Measurements from ENCODE around the gene CALCB.
"Not testable (repeated sequence)": the region's sequence is repeated elsewhere in the genome, so short reads cannot be mapped to it uniquely, and the experiment has no call there.

The CALCB gene, protein sequence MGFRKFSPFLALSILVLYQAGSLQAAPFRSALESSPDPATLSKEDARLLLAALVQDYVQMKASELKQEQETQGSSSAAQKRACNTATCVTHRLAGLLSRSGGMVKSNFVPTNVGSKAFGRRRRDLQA

GRCh38 chr11:15073361-15074205 is at the start of gene CALCB:
Gene CALCB (plus strand): TSS chr11:15073593. CDS start chr11:15074719, 1,126 bp downstream.
- no peak for DNase-seq

DNA sequence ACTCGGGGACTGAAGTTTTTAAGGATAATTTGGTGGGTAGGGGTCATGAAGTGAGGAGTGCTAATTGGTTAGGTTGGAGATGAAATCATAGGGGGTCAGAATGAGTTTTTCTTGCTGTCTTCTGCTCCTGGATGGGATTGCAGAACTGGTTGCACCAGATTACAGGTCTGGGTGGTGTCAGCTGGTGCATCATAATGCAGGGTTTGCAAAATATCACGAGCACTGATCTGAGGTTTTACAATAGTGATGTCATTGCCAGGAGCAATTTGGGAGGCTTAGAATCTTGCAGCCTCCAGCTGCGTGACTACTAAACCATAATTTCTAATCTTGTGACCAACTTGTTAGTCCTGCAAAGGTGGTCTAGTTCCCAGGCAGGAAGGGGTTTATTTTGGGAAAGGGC is 46.4 kb upstream of the CALCB start:
- no peak for DNase-seq

- no peak for DNase-seq
Measured at GRCh38 chr11:15027956-15028355, 45.4 kb upstream of the CALCB start.

GRCh38 chr11:15028379-15028778 is 45.0 kb upstream of the CALCB start:
- no peak for DNase-seq

DNA sequence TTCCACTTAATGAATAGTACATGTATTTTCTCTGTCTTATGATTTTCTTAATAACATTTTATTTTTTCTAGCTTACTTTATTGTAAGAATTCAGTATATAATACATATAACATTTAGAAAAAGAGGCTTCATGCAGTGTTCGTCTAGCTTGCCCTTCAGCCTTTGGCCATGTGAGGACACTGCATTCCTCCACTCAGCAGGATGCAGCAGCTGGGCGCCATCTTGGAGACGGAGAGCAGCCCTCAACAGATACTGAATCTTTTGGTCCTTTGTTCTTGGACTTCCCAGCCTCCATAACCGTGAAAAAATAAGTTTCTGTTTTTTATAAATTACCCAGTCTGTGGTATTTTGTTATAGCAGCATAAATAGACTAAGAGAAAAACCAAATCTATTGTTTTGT is 41.4 kb upstream of the CALCB start:
- not testable (repeated sequence) for DNase-seq

GRCh38 chr11:15034687-15035267 is 38.6 kb upstream of the CALCB start:
- DNase-seq, result no peak

DNA sequence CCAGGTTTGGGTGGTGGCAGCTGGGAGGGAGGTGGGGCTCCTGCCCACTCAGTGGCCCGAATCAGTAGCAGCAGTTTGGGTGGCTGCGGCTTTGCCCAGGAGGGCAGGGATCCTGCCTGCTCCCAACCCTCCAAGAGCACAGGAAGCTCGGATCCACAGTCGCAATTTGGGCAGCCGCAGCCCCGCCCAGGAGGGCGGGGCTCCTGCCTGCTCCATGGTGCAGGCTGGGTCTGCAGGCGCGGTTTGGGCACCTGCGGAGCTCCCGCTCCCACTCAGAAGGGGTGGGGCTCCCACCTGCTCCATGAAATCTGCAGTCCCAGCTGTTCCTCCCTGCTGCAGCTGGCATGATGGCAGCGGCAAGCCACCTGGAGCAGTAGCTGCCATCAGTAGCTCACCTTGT is 38.1 kb upstream of the CALCB start:
- no peak for DNase-seq

- no peak for DNase-seq
Measured at GRCh38 chr11:15038963-15039362, 34.4 kb upstream of the CALCB start.

DNA sequence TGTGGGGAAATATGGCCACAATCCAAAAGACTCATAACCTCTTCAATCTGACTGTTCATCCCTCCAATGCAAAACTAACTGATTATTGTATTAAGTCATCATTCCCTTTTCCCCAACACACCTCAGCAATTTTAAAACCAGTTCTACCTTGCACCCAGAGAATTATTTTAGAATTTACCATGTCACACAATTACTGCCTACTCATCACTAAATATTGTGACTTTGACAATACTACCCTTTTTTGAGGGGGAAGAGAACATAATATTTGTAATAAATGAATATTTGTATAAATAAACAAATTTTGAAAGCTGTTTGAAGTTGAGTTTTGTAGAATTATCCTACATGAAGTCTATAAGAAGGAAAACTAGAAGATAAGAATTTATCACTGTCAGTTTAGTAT is 28.2 kb upstream of the CALCB start:
- no peak for DNase-seq

GRCh38 chr11:15045891-15046290 is 27.5 kb upstream of the CALCB start:
- no peak for DNase-seq

DNA sequence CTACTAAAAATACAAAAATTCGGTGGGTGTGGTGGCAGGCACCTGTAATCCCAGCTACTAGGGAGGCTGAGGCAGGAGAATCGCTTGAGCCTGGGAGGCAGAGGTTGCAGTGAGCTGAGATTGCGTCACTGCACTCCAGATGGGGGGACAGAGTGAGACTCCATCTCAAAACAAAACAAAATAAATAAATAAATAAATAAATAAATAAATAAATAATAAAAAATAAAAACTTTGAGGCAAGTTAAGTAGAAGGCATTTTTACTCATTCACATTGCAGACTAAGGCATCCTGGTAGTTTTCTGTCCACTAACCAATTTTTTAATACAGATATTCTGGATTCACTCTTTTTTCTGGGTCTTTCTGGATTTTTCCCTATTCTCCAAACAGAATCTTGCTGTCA is 26.7 kb upstream of the CALCB start:
- DNase-seq, result not testable (repeated sequence)

DNA sequence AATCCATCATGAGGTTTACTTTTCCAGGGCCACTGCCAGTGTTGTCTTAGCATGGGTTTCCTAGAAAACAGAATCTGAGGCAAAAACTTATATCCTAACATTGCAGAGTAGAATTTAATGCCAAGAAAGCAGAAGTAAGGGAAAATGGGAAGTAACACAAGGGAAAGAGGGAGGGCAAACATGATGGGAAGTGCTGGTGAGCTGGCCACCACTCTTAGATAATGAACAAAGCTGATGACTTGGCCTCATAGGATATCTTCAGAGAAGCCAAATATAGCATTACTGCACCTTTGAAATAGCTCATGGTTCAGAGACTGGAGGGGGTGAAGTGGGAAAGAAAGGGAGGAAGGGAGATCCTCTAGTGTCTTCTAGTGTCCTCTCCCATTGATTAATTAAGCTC is 24.8 kb upstream of the CALCB start:
- no peak for DNase-seq

- no peak for DNase-seq
Measured at GRCh38 chr11:15053191-15053685, 20.2 kb upstream of the CALCB start.

DNA sequence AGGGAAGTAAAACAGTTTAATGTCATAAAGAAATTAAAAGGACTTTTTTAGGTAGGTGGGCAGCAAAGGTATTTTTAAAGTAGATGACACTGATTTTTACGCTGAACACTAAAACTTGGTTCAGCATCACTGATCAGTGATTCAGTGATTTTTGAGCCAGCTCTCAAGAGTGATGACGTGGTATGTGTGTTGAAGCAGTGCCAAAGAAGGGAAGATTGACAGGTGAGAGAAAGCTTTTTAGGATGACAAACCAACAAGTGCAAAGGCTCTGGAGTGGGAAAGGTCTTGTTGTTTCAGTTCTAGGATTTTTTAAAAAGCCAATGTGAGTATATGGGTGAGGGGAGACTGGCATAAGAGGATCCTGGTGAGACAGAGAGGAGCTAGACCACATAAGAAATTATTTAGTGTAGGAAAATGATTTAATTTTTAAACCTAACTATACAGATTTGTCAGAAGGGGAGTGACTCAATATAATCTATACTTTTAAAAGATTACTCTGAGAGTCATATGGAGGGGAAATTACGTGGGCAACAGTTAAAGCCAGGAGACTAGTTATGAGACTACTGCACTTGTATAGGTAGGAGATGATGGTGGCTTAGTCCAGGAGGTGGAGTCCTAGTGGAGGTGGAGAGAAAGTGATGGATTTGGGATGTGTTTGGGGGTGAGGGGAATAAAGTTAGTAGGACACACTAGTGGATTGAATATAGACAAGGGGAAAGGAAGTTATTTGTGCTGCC is 17.6 kb upstream of the CALCB start:
- DNase-seq, result no peak

GRCh38 chr11:15057329-15057728 is 16.1 kb upstream of the CALCB start:
- DNase-seq, result no peak

- DNase-seq, result no peak
Measured at GRCh38 chr11:15059132-15059915, 14.1 kb upstream of the CALCB start.

GRCh38 chr11:15062599-15062998 is 10.8 kb upstream of the CALCB start:
- no peak for DNase-seq

GRCh38 chr11:15069751-15070150 is 3.6 kb upstream of the CALCB start:
- not testable (repeated sequence) for DNase-seq

- DNase-seq, result no peak
Measured at GRCh38 chr11:15071556-15072255, 1.7 kb upstream of the CALCB start.

- DNase-seq, result no peak
Measured at GRCh38 chr11:15072551-15073143, 746 bp upstream of the CALCB start.
